HUES6 (cell line): Measurements from ENCODE around the gene METTL25B.
"Not testable (repeated sequence)": the region's sequence is repeated elsewhere in the genome, so short reads cannot be mapped to it uniquely, and the experiment has no call there.

Experiments
- H3K27ac ChIP-seq: 2 replicates; pipeline ENCODE4 v1.7.0; 2013; ENCODE audit warnings: low read depth, mild to moderate bottlenecking, low read length, inconsistent platforms
- H3K27me3 ChIP-seq: 2 replicates; pipeline ENCODE4 v1.6.1; 2013; ENCODE audit warnings: low read length; ENCODE audit not compliant: control insufficient read depth, insufficient read depth
- H3K36me3 ChIP-seq: 2 replicates; pipeline ENCODE4 v1.6.1; 2013; ENCODE audit warnings: low read length; ENCODE audit not compliant: control insufficient read depth, insufficient read depth
- H3K4me1 ChIP-seq: 2 replicates; pipeline ENCODE4 v1.6.1; 2013; ENCODE audit warnings: low read length; ENCODE audit not compliant: control insufficient read depth, insufficient read depth
- H3K4me3 ChIP-seq: 2 replicates; pipeline ENCODE4 v1.5.1; 2013; ENCODE audit warnings: low read depth, low read length
- H3K9ac ChIP-seq: one replicate; pipeline ENCODE4 v1.6.1; 2013; ENCODE audit warnings: mild to moderate bottlenecking, low read length
- H3K9me3 ChIP-seq: 2 replicates; pipeline ENCODE4 v1.6.1; 2013; ENCODE audit warnings: low read depth, low read length; ENCODE audit not compliant: control insufficient read depth, insufficient read depth

METTL25B gene

GRCh38 chr1:156765136-156765535 lies 36.9 kb downstream of the METTL25B start:
- H3K36me3 ChIP-seq, H3K27ac ChIP-seq, H3K27me3 ChIP-seq, H3K9me3 ChIP-seq, H3K4me3 ChIP-seq, H3K9ac ChIP-seq: not testable (repeated sequence)
- peaks cover 25% of the 10 kb centered on the region; the same call in 1 of the 2 replicates for H3K4me1 ChIP-seq

- Histone ChIP-seq H3K4me3 (no peak overlapping the region), H3K4me1 (peaks cover 21% of the 10 kb centered on the region; the same call in 1 of the 2 replicates), H3K27ac (no peak overlapping the region), H3K9me3 (no peaks in the 10 kb centered on the region), H3K36me3 (peaks cover 9% of the 10 kb centered on the region; the same call in 1 of the 2 replicates), H3K9ac (no peak overlapping the region), H3K27me3 (no peaks in the 10 kb centered on the region)
Observed at GRCh38 chr1:156765666-156766065, 37.4 kb downstream of the METTL25B start.

- H3K9me3 ChIP-seq: no peaks in the 10 kb centered on the region
- peak overlapping the region; percentile 46; the same call in 1 of the 2 replicates for H3K27ac ChIP-seq
- H3K4me1 ChIP-seq: peaks cover 21% of the 10 kb centered on the region; the same call in 1 of the 2 replicates
- H3K27me3 ChIP-seq: no peaks in the 10 kb centered on the region
- H3K36me3 ChIP-seq: peaks cover 18% of the 10 kb centered on the region; the same call in 1 of the 2 replicates
- H3K9ac ChIP-seq: peak overlapping the region; percentile 77
- H3K4me3 ChIP-seq: peak overlapping the region; percentile 64
Observed at GRCh38 chr1:156766298-156767100, 38.2 kb downstream of the METTL25B start.

- no peaks in the 10 kb centered on the region for H3K9me3 ChIP-seq
- H3K36me3 ChIP-seq: peaks cover 19% of the 10 kb centered on the region; the same call in 1 of the 2 replicates
- peak within 1 kb of the TSS; percentile 87 for H3K9ac ChIP-seq
- H3K4me1 ChIP-seq: peaks cover 21% of the 10 kb centered on the region; the same call in 1 of the 2 replicates
- no peaks in the 10 kb centered on the region for H3K27me3 ChIP-seq
- peak within 1 kb of the TSS; percentile 81 for H3K4me3 ChIP-seq
- H3K27ac ChIP-seq: peak within 1 kb of the TSS; percentile 74
Observed at GRCh38 chr1:156767101-156767878, 39.0 kb downstream of the METTL25B start, which contains the start of gene PRCC. TSS of gene PRCC (plus strand) at chr1:156767535. CDS start at chr1:156767772, 237 bp downstream.

- Histone ChIP-seq H3K27me3 (no peaks in the 10 kb centered on the region), H3K9ac (peak overlapping the region; percentile 87), H3K9me3 (no peaks in the 10 kb centered on the region), H3K36me3 (peaks cover 23% of the 10 kb centered on the region), H3K4me1 (peaks cover 21% of the 10 kb centered on the region; the same call in 1 of the 2 replicates), H3K4me3 (peak overlapping the region; percentile 81), H3K27ac (peak overlapping the region; percentile 74)
Observed at GRCh38 chr1:156767879-156768604, 39.8 kb downstream of the METTL25B start.

- H3K36me3 ChIP-seq: peaks cover 30% of the 10 kb centered on the region
- H3K9ac ChIP-seq: peak overlapping the region; percentile 87
- peak overlapping the region; percentile 81 for H3K4me3 ChIP-seq
- peaks cover 21% of the 10 kb centered on the region; the same call in 1 of the 2 replicates for H3K4me1 ChIP-seq
- H3K9me3 ChIP-seq: no peaks in the 10 kb centered on the region
- no peaks in the 10 kb centered on the region for H3K27me3 ChIP-seq
- peak overlapping the region; percentile 74; the same call in 1 of the 2 replicates for H3K27ac ChIP-seq
Observed at GRCh38 chr1:156768610-156769295, 40.5 kb downstream of the METTL25B start.

GRCh38 chr1:156772222-156772621 lies 44.0 kb downstream of the METTL25B start:
- Histone ChIP-seq H3K4me1 (0 out of 2 replicates have a peak, but pooled peaks cover 12% of the 10 kb centered on the region), H3K27me3 (no peaks in the 10 kb centered on the region), H3K27ac (no peak overlapping the region), H3K36me3 (peaks cover 31% of the 10 kb centered on the region), H3K9ac (no peak overlapping the region), H3K9me3 (no peaks in the 10 kb centered on the region), H3K4me3 (no peak overlapping the region)

- Histone ChIP-seq H3K27ac (no peak overlapping the region), H3K9ac (no peak overlapping the region), H3K4me1 (0 out of 2 replicates have a peak, but pooled peaks cover 12% of the 10 kb centered on the region), H3K9me3 (no peaks in the 10 kb centered on the region), H3K36me3 (peaks cover 31% of the 10 kb centered on the region), H3K4me3 (no peak overlapping the region), H3K27me3 (no peaks in the 10 kb centered on the region)
Observed at GRCh38 chr1:156772728-156773497, 44.6 kb downstream of the METTL25B start.

GRCh38 chr1:156773607-156774006 lies 45.3 kb downstream of the METTL25B start:
- H3K27ac ChIP-seq: no peak overlapping the region
- 0 out of 2 replicates have a peak, but pooled peaks cover 10% of the 10 kb centered on the region for H3K4me1 ChIP-seq
- H3K27me3 ChIP-seq: no peaks in the 10 kb centered on the region
- H3K36me3 ChIP-seq: peaks cover 31% of the 10 kb centered on the region
- H3K4me3 ChIP-seq: no peak overlapping the region
- no peaks in the 10 kb centered on the region for H3K9me3 ChIP-seq
- no peak overlapping the region for H3K9ac ChIP-seq
